ENCODE measurements around the gene PSMB2. TPM values are rescaled to one million over a fixed set of nuclear protein-coding genes. Genes with fewer than 3 reads are reported as not detected.

PSMB2 gene
- total RNA-seq, 4 donors from 2014 or later = 37.9 to 50.2 (median 43.1) TPM

- H3K27me3 ChIP-seq = no peaks in the 10 kb centered on the region
- no peaks in the 10 kb centered on the region for H3K9me3 ChIP-seq
- no peaks in the 10 kb centered on the region for H3K4me1 ChIP-seq
- intact Hi-C loops (cut with DNase I) = no loop called here
- WGBS, 2 donors = 83 to 84% methylated on average over 6 of the region's 6 CpGs
- no peak overlapping the region for H3K27ac ChIP-seq
- no peak overlapping the region for H3K4me3 ChIP-seq (replicated peaks in 1 of 3)
- peaks cover 35 to 39% of the 10 kb centered on the region in 2 donors for H3K36me3 ChIP-seq
- DNase-seq = no peak
- TF ChIP-seq POLR2A (IDR thresholded peaks at IDR 0.05) (no peak), CTCF (IDR thresholded peaks at IDR 0.05) (no peak)
Observed at GRCh38 chr1:35605071-35605866, 36.1 kb downstream of the PSMB2 start.

GRCh38 chr1:35603941-35604340, 37.4 kb downstream of the PSMB2 start:
- no peaks in the 10 kb centered on the region for H3K4me1 ChIP-seq
- no peaks in the 10 kb centered on the region for H3K27me3 ChIP-seq
- no peak for DNase-seq
- TF ChIP-seq POLR2A (IDR thresholded peaks at IDR 0.05) = no peak
- TF ChIP-seq CTCF (IDR thresholded peaks at IDR 0.05) = no peak
- H3K4me3 ChIP-seq (replicated peaks in 1 of 3) = no peak overlapping the region
- no peak overlapping the region for H3K27ac ChIP-seq
- H3K9me3 ChIP-seq = no peaks in the 10 kb centered on the region
- peaks cover 35 to 40% of the 10 kb centered on the region in 2 donors for H3K36me3 ChIP-seq
- 88 to 96% methylated on average over 4 of the region's 4 CpGs for WGBS, 2 donors
- intact Hi-C loops (cut with DNase I) = no loop called here

DNA sequence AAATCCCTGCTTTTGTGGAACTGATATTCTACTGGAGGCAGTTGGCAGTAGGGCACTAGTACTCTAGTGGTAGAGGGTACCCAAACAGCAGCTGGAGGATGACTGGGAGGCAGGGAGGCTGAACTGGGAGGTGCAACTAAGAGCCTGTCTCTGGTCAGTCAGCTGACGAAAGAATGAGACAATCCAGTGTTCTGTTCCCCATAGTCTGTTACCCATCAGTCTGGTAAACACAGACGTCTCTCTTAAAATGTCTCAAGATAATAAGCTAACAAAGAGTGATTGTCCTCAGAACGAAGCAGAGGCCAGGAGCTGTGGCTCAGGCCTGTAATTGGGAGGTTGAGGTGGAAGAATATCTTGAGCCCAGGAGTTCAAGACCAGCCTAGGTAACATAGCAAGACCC, 37.9 kb downstream of the PSMB2 start:
- Histone ChIP-seq H3K27ac (no peak overlapping the region), H3K27me3 (no peaks in the 10 kb centered on the region), H3K9me3 (no peaks in the 10 kb centered on the region), H3K4me3 (replicated peaks in 1 of 3) (no peak overlapping the region), H3K36me3 (peaks cover 30 to 35% of the 10 kb centered on the region in 2 donors), H3K4me1 (no peaks in the 10 kb centered on the region)
- intact Hi-C loops (cut with DNase I) = no loop called here
- no peak for DNase-seq
- TF ChIP-seq POLR2A (IDR thresholded peaks at IDR 0.05) (no peak), CTCF (IDR thresholded peaks at IDR 0.05) (no peak)
- 82 to 85% methylated on average over 3 of the region's 3 CpGs for WGBS, 2 donors

DNA sequence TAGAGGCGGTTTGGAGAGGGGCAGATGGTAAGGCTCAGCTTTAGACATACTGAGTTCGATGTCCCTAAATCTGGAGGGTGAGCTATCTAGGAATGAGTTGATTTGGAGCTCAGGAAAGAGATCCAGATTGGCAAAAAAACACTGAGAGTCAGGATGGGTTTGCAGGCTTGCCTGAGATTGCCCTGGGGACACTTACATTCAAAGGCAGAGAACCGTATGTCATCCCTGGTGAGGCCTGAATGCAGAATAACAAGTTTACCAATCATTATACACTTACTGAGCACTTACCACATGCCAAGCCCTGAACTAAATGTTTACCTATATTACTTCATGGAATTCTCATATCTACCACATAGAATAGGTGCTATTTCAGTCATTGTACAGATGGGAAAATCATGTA, 40.7 kb downstream of the PSMB2 start:
- no peaks in the 10 kb centered on the region for H3K9me3 ChIP-seq
- peaks cover 22 to 29% of the 10 kb centered on the region in 2 donors for H3K36me3 ChIP-seq
- H3K4me3 ChIP-seq (replicated peaks in 1 of 3) = no peak overlapping the region
- TF ChIP-seq POLR2A (IDR thresholded peaks at IDR 0.05) (no peak), CTCF (IDR thresholded peaks at IDR 0.05) (no peak)
- no peaks in the 10 kb centered on the region for H3K4me1 ChIP-seq
- DNase-seq = no peak
- intact Hi-C loops (cut with DNase I) = no loop called here
- no peak overlapping the region for H3K27ac ChIP-seq
- H3K27me3 ChIP-seq = no peaks in the 10 kb centered on the region
- 91 to 94% methylated on average over 3 of the region's 3 CpGs for WGBS, 2 donors

DNA sequence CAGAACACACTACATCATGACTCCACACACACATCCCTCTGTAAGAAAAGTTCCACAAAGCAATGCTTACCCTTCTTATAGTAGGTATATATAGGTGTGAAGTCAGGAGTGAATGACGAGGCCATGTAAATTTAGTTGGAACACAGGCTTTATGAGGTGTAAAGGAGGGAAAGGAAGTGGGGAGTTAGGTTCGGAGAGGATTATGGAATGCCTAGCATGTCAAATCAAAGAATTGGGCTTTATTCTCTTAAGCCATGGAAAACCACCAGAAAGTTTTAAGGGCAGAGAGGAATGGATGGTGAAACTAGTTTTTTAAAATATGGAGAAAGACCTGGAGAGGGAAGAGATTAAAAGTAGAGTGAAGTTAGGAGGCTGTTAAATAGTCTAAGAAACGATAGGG, 41.9 kb downstream of the PSMB2 start:
- Histone ChIP-seq H3K27me3 (no peaks in the 10 kb centered on the region), H3K4me3 (replicated peaks in 1 of 3) (no peak overlapping the region), H3K9me3 (no peaks in the 10 kb centered on the region), H3K36me3 (peaks cover 19 to 22% of the 10 kb centered on the region in 2 donors), H3K4me1 (no peaks in the 10 kb centered on the region), H3K27ac (no peak overlapping the region)
- DNase-seq = no peak
- no peak for TF ChIP-seq POLR2A (IDR thresholded peaks at IDR 0.05)
- TF ChIP-seq CTCF (IDR thresholded peaks at IDR 0.05) = no peak
- intact Hi-C loops (cut with DNase I) = no loop called here
- WGBS, 2 donors = 85 to 86% methylated on average over 3 of the region's 3 CpGs

Data from thyroid gland (tissue), 4 donors.